ENCODE measurements around the gene WASHC3.
"Not testable (repeated sequence)": the region's sequence is repeated elsewhere in the genome, so short reads cannot be mapped to it uniquely, and the experiment has no call there.

Gene WASHC3, protein sequence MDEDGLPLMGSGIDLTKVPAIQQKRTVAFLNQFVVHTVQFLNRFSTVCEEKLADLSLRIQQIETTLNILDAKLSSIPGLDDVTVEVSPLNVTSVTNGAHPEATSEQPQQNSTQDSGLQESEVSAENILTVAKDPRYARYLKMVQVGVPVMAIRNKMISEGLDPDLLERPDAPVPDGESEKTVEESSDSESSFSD

DNA sequence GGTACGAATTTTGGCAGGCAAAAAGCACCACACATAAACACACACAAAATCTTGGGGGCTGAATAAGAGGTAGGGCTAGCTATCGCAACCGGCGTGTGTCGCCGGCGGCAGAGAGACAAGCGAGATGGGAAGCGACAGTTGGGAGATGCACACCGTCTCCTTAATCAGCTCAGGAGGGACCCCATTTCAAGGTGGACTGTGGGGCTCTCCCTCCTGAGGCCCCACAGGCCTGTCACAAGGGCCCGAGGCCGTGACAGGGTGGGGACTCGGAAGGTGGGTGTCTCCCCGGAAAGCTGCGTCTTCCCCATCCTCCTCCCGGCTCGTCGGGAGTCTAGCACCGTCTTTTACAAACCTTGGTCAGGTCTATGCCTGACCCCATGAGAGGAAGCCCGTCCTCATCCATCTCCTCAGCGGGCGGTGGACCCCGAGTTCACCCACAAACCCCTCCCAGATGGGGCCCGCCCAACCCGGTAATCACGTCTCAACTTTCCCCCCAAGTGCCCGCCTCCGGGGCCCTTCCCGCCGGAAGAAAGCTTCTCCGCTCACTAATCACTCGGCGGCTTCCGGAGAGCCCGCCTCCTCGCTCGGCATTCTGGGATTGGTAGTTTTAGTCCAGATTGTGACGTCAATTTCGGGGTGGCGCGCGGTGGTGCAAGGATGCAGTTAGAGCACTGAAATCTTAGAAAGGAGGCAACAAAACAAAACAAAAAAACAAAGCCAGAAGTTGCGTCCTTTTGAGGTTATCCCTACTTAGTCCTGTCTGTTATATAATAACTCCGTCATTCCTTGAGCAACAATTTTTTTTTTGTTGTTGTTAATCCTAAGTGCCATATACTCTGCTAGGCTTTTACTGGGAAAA lies at the start of gene WASHC3:
Gene WASHC3, minus strand, starts transcription at position 432 of the 859 bp plus-strand sequence. Its CDS starts 29 bp downstream, at position 403.
- DNase-seq = peak; percentile 95

DNA sequence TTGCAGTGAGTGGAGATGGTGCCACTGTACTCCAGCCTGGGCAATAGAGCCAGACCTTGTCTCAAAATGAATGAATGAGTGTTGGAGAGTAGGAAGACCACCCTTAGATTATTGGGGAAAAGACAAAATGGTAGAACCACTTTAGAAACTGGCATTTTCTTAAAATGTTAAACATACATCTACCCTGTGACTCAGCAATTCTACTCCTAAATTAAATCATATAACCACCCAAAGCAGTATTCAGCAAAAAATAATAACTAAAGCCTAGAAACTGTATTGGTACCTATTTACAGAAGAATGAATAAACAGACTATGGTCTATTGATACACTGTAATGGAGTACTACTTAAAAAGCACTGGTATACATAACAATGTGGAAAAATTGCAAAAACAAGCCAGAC lies 49.0 kb upstream of the WASHC3 start:
- DNase-seq = no peak

DNA sequence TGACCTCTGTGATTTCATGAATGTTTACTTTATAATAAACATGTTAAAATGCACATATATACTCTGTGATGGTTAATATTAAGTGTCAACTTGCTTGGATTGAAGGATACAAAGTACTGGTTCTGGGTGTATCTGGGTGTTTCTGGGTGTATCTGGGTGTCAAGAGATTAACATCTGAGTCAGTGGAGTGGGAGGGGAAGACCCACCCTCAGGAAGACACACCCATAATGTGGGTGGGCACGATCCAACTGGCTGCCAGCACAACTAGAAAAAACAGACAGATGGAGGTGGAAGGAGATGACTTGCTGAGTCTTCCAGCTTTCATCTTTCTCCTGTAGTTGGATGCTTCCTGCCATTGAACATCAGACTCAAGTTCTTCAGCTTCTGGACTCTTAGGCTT lies 46.2 kb upstream of the WASHC3 start:
- no peak for DNase-seq

DNA sequence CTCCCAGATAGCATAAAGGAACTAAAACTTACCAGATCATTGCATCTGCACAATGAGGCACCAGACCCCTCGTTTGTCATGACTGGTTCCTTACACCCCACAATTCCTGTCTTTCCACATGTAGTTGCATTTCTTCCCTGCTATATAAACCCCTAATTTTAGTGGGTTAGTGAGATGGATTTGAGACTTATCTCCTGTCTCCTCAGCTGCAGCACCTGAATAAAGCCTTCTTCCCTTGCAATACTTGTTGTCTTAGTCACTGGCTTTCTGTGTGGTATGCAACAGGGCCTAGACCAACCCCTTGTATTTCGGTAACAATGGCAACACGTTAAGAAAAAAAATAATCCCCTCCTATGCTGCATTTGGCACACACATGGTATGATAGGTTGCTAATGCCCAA lies 45.1 kb upstream of the WASHC3 start:
- no peak for DNase-seq

DNA sequence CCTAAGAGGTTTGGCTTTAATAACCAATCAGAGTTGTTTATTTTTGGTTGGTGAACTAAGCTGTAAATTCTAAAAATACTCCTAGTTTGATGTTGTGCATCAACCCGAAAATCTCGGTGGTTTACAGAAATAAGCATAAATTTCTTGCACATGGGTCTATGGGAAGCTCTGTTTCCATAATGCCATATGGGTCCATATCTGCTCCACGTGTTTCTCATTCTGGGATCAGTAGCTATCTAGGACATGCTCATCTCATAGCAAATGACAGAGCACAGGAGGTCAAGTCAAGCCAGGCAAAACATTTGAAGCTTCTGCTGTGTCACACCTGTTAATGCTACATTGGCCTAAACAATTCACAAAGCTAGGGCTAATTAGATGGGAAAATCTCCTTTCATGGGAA lies 35.1 kb upstream of the WASHC3 start:
- DNase-seq = no peak

DNA sequence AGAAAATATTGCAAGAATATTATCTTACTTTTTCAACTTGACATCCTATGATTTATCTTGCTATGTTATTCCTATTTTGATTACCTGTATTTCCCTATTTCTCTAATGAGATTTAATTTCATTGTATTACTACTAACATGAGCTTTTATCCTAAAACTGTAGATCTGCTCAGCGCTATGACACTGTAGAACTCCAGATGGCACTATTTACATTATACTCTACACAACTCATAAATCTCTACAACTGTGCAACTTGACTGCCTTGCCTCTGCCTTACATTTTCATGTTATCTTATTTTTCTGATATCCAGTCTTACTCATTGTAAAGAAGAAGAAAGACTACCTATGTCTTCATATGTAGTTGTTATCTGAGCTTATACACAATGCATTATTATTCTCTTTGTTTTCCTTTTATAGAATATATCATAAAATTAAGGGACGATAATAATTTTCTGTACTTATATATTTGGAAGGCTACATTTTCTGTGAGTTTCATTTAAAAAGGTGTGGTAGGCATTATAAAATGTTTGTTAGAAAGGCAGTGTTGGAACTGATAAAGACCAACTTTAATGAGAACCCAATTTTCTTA lies 34.0 kb upstream of the WASHC3 start:
- peak; percentile 52 for DNase-seq

DNA sequence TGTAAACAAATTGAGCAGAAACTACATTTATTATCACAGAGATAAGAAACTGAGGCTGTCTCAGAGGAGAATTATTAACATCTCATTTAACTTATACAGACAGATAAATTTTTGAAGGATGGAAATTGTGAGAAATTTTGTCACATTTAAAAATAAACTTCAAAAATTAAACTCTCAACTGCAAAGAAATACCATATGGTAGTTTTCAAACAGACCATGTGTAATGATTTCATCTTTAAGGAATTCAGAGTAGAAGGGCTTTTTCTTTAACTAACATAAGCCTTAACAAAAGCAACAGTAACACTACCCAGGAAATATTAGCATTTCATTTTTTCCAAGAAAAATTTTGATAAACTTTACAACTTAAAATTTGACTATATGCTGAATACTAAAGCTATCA lies 31.5 kb upstream of the WASHC3 start:
- no peak for DNase-seq

DNA sequence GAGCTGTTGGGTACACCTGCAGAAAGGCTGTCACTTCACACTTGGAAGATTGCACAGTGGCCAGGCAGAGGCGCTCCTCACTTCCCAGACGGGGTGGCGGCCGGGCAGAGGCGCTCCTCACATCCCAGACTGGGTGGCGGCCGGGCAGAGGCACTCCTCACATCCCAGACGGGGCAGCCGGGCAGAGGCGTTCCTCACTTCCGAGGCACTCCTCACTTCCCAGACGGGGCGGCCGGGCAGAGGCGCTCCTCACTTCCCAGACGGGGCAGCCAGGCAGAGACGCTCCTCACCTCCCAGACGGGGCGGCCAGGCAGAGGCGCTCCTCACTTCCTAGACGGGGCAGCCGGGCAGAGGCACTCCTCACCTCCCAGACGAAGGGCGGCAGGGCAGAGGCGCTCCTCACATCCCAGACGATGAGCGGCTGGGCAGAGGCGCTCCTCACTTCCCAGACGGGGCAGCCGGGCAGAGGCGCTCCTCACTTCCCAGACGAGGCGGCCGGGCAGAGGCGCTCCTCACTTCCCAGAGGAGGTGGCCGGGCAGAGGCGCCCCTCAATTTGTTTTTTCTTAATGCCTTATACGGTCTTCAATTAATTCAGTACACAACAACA lies 27.5 kb upstream of the WASHC3 start:
- not testable (repeated sequence) for DNase-seq

DNA sequence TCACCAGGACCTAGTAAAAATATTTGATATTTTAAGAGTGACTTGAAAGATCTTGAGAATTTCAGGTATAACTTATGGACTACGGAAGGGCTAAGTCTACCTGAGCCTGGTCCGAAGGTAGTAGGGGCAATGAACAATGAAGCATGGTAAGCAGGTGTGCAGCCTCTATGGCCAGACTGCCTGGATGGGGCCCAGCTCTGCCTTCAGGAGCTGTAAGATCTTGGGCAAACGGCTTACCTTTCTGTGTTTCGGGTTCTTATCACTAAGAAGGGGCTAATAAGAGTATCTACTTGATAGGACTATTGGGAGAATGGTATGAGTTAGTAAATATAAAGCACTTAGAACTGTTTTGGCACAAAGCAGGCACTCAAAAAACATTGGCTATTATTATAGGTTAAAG lies 19.1 kb upstream of the WASHC3 start:
- DNase-seq = no peak

DNA sequence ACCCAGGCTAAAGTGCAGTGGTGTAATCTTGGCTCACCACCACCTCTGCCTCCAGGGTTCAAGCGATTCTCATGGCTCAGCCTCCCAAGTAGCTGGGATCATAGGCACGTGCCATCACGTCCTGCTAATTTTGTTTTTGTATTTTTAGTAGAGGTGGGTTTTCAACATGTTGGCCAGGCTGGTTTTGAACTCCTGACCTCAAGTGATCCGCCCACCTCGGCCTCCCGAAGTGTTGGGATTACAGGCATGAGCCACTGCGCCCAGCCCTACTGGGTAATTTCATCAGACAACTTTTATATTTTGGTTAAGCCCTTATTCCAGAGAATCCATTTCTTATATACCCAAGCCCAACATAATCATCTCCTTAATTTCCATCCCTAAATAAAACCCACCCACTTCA lies 10.3 kb upstream of the WASHC3 start:
- not testable (repeated sequence) for DNase-seq

DNA sequence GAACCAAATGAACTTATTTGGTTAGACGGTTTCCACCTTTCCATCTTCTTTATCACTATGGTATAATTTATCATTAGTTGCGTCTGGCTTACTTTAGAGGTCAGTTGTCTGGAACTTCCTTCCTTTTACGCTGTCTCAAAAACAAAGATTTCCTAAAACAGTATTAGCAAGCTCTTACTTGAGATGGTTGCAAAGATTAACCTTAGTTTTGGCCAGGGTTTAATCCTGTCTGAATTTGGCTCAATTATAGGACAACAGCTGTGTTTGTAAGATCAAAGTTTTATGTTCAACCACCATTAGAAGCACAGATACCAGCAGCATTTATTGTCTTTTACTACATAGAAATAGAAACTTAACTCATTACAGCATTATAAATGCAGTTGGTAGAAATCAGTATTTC lies 7.9 kb upstream of the WASHC3 start:
- DNase-seq = no peak

DNA sequence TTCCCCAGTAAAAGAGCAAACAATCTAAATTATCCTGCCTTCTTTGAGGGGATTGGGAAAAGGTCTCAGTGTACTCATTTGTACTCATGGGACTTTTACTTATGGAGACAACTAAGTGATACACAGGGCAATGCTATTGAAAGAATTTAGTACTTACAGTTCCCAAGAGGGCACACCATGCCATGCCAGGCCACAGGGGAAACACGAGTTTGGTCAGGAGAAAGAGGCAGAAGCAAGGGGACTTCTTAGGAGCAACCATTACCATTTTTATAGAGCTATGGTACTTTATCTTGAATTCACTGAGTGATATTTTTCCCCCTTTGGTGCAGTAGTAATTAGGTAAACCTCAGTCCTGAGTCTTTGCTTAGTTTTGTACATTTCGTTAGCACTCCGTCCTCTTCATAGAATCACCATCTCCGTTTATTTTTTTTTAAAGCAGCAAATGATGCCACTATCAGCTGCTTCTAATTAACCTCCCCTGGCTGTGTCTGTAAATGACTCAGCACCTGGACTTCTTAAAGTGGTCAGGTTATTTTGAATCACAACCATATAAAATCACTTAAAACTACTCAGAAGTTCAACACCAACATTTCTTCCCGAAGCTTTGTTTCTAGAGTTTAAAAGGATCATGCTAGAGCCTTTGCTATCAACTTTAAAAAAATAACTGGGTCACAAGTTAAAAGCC lies 5.9 kb upstream of the WASHC3 start:
- DNase-seq = no peak

DNA sequence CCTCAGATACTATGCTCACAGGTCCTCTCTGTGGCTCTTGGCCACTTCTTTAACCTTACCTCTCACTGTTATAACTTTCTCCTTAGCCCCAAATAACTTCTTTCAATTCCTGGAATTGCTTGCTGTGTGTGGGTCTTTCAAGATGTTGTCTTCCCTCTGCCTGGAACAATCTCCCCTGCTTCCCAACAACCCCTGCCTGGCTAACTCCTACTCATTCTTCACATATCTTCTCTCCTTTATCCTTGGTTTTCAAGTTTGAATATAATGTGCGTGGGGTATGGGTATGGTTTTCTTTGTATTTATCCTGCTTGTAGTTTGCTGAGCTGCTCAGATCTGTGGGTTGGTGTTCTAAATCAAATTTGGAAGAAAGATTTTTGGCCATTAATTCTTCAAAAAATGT lies 2.7 kb upstream of the WASHC3 start:
- DNase-seq = no peak

DNA sequence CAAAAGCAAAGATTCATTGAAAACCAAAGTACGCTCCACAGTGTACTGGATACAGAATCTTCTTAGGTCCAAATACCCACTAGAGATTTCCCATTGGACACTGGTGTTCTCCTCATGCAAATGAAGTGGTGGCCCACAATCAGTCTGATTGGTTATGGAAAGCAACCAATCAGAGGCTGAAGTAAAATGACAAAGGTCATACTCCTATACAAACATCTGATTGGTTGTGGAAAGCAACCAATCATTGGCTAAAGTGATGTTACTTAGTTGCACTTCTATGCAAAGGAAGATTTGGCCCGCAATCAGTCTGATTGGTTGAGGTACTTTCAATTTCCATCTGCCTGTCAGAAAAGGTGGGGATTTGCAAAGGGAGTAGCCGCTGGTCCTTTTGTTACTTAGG lies 1.3 kb upstream of the WASHC3 start:
- DNase-seq = no peak

DNA sequence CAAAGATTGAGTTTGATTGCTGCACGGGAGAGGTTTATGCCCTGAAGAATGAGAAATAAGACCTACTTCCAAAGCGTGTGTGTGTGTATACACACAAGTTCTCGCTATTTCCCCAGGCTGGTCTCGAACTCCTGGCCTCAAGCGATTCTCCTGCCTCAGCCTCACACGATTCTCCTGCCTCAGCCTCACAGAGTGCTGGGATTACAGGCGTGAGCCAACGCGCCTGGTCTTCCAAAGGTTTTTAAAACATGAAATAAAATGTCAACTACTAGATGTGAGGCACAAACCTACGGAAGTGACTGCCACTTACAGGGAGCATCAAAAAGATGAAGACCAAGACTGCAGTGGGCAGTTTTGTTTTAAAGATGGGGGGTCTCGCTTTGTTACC lies 622 bp upstream of the WASHC3 start:
- no peak for DNase-seq

DNA sequence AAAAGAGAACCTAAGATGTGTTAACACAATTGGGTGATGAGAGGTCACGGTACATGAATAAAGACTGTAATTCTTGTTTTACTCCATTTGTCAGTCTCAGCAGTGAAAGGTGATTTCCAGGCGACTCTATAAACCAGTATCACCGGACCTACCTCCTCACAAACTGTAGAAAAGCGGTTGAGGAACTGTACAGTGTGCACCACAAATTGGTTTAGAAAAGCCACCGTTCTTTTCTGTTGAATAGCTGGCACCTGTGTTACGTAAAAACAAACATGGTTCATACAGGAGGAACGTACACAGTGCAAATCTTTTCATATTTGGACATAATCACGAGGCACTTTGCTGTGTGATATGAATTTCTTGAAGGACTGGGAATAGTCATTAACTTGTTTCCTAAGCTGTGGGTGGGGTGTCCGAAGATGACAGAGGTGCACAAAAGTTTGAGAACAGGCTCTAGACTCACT lies 663 bp downstream of the WASHC3 start:
- DNase-seq = no peak

DNA sequence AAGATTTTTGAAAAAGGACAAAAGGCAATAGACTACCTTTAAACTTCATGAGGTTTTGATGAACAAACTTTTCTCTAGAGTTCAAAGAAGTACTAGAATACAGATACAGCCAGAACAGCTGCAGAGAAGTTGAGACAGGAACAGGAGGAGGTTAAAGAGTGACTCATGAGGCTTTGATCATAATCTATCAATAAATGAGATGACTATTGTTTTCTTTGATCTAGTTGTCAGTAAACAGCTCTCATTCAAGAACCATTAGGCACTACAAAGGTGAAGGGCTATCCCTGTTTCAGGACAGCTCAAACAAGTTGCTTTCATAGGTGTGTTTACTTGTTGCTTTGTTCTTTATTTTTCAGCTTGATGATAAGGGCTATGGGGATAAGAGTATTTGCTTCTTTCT lies 2.4 kb downstream of the WASHC3 start:
- peak; percentile 11 for DNase-seq

DNA sequence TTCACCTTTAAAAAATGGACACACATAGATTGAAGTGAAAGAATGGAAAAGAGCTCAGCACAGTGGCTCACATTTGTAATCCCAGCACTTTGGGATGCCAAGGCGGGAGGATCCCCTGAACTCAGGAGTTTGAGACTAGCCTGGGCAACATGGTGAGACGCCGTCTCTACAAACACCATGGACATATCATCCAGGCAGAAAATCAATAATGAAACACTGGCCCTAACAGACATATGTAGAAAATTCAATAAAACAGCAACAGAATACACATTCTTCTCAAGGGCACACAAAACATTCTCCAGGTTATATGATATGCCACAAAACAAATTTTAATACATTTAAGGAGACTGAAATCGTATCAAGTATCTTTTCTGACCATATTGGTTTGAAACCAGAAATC lies 7.4 kb downstream of the WASHC3 start:
- DNase-seq = no peak

DNA sequence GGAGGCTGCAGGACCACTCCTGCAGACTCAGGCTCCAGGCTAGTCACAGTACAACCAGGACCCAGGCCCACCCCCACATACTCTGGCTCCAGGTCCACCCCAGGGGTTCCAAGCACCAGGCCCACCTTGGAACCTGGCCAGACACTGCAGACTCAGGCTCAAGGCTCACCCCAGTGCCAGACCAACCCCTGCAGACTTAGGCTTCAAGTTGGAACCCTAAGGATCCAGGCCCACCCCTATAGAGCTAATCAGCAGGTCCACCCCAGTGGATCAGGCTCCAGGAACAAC lies 8.8 kb downstream of the WASHC3 start:
- no peak for DNase-seq

DNA sequence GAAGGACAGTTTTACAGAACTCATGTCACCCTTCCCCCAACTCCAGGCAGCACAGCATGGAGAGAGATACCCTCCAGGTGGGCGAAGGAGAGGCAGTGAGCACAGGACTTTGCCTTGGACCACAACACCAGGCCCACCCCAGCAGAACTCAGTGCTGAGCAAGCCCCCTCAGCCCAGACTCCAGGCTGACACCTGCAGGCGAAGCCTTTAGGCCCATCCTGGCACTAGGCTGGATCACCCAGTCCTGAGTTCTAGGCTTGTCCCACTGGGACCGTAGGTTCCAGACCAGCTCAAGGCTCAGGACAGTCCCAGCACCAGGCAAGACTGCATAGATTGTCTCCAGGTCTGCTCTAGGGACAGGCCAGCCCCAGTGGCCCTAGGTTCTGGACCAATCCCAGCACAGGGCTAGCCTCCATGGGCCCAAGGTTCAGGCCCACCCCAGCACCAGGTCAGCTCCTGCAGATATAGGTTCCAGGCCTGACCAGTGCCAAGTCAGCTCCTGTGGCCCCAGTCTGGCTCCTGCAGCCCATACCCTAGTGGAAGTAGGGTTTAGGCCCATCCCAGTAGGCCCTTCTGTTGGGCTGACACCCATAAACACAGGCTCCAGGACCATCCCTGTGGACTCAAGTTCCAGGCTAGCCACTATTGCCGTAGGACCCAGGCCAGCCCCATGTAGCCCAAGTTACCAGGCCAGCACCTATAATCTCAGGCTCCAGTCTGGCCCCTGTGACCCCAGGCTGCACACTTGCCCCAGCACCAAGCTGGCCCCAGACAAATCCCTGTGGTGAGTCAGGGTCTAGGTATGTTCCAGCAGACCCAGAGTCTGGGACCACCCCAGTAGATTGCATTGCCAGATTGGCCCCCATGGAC lies 9.4 kb downstream of the WASHC3 start:
- no peak for DNase-seq

DNA sequence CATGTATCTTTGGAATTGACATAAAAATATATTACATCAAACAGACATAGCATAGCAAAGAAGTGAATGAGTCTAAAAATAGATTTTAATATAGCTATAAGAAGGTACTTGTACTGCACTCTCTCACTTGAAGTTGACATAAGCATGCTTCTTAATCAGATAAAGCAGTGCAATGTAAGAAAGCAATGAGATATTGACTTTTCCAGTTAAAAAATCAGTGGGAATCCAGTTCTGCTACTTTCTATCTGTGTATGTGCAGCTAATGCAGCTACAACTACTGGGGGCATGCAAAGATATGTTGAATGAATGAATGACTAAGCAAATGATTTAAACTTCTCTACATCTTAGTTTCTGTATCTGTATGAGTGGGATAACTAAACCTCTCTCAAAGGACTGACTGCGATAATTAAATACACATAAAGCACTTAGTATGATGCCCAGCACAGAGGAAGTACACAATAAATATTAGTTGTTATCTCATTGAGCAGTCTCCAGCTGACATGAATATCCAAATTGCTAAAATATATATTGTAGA lies 10.3 kb downstream of the WASHC3 start:
- DNase-seq = no peak

All from NCI-H510A treated with DMSO at 0.1 percent for 48 hours (cell line).